GM12875 (cell line): ENCODE data around the gene YTHDF2.

ENCODE experiments used
- H3K4me3 ChIP-seq: one replicate; pipeline ENCODE4 v1.5.1; 2011; ENCODE audit warnings: low read depth, low read length, control low read depth
- TF ChIP-seq, protein P1 (sequence below): IDR thresholded peaks from 2 replicates; pipeline ENCODE4 v1.5.1; 2011; ENCODE audit warnings: low read depth, mild to moderate bottlenecking, control low read depth, inconsistent platforms, low read length, moderate library complexity, borderline replicate concordance; ENCODE audit not compliant: insufficient read depth

Gene YTHDF2

DNA sequence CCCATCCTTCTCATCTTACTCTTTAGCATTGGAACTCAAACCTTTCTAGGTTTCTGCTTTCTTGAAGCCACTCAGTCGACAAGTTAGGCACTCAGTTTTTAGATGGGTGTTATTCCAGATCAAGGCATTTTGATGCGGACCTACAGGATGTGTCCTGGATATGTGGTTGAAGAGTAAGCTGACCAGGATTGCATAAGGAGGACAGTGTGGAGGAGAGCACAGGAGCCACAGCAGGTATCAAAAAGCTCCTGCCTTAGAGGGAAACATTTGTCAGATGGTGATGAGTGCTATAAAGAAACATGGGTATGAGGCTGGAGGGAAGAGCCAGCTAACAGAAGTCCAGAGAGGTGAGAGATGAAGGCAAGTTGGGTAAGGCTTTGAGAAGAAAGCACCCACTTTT, 41.3 kb downstream of the YTHDF2 start:
- TF ChIP-seq, protein P1, sequence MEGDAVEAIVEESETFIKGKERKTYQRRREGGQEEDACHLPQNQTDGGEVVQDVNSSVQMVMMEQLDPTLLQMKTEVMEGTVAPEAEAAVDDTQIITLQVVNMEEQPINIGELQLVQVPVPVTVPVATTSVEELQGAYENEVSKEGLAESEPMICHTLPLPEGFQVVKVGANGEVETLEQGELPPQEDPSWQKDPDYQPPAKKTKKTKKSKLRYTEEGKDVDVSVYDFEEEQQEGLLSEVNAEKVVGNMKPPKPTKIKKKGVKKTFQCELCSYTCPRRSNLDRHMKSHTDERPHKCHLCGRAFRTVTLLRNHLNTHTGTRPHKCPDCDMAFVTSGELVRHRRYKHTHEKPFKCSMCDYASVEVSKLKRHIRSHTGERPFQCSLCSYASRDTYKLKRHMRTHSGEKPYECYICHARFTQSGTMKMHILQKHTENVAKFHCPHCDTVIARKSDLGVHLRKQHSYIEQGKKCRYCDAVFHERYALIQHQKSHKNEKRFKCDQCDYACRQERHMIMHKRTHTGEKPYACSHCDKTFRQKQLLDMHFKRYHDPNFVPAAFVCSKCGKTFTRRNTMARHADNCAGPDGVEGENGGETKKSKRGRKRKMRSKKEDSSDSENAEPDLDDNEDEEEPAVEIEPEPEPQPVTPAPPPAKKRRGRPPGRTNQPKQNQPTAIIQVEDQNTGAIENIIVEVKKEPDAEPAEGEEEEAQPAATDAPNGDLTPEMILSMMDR = no peak
- H3K4me3 ChIP-seq = no peak overlapping the region

DNA sequence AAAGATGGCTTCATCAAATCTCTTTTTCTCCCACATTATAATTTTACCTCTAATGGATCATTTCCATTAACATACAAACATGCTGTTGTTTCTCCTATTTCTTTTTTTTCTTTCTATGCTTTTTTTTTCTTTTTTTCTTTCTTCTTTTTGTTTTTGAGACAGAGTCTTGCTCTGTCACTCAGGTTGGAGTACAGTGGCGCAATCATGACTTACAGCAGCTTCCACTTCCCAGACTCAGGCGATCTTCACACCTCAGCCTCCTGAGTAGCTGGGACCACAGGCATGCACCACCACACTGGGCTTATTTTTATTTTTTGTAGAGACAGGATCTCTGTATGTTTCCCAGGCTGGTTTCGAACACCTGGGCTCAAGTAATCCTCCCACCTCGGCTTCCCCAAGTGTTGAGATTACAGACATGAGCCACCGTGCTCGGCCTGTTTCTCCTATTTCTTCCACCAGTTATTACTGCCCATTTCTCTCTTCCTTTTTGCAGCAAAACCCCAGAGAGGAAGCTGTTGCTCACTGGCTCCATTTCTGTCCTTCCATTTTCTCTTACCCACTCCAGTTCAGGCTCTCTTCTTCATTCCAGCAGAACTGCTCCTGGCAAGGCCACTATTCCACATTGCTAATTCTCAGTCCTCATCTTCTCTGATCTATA, 43.1 kb downstream of the YTHDF2 start:
- TF ChIP-seq, protein P1 = no peak
- H3K4me3 ChIP-seq = no peak overlapping the region

DNA sequence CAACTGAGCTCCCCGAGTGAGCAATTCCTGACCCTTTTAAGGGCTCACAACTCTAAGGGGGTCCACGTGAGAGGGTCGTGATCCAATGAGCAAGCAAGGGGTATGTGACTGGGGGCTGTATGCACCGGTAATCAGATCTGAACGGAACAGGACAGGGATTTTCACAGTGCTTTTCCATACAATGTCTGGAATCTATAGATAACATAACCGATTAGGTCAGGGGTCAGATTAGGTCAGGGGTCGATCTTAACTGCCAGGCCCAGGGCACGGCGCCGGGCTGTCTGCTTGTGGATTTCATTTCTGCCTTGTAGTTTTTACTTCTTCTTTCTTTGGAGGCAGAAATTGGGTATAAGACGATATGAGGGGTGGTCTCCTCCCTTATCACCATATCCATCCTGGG, 44.6 kb downstream of the YTHDF2 start:
- no peak overlapping the region for H3K4me3 ChIP-seq
- TF ChIP-seq, protein P1 = no peak

DNA sequence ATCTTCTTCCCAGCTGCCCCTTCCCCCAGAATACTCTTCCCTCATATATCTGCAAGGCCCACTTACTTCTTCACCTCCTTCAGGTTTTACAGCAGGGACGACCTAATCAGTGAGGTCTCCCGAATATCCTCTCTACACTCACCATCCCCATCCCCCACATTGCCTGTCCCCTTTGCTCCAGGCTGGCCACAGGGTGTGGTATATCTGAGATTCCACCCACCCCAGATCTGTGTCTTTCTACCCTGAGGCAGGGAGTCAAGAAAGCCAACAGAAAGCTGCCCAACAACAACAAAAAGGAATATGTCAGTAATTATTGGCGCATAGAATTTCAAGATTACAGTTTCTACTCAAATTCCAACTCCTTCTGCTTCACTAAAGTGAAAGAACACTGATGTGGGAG, 45.3 kb downstream of the YTHDF2 start:
- H3K4me3 ChIP-seq = no peak overlapping the region
- TF ChIP-seq, protein P1 = no peak

DNA sequence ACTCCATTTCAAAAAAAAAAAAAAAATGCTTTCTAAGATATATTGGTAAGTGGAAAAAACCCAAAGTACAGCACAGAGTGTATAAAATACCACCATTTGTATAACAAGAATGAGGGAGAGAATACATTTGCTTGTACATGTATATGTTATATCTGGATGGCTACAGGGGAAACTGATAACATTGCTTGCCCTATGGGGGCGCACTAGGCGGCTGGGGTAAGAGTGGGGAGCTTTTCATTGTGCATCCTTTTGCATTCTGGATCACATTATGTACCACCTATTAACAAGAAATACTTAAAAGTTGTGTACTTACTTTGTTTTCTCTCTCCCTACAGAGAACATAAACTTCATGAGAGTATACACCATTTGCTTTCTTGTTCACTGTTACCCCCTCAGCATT, 46.6 kb downstream of the YTHDF2 start:
- TF ChIP-seq, protein P1 = no peak
- H3K4me3 ChIP-seq = no peak overlapping the region

DNA sequence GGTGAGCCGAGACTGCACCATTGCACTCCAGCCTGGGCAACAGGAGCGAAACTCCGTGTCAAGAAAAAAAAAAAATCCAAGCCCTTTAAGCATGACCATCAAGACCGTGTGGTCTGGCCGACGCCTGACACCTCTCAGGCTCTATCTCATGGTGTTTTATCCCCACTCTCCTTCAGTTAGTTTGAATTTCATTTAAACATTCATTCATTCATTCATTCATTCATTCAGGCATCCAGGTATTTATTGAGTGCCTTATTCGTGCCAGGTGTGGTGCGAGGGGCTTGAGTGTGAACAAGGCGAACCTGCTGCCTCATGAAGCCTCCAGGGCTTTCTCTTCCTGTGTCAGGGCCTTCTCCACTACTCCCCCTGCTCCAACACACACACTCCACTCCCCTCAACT, 52.7 kb downstream of the YTHDF2 start:
- TF ChIP-seq, protein P1 = no peak
- no peak overlapping the region for H3K4me3 ChIP-seq

DNA sequence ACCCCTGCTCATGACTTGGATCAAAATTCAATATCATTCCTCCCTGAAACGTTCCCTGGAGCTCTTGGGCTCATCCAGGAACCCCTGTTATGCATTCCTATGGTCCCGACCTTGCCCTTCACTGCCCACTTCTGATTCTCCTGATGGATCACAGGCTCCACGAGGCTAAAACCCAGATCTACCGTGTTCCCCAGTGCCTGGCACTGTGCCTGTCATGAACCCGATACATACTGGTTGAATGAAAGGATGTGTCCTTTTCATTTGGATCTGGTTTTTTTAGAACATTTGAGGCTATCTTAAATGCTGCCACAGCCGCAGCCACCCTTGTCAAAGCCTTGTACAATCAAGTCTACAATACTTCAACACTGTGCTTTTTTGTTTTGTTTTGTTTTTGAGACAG, 53.1 kb downstream of the YTHDF2 start:
- no peak overlapping the region for H3K4me3 ChIP-seq
- TF ChIP-seq, protein P1 = no peak
